GM23338 (cell line): ENCODE data around the gene E2F6. TPM values are rescaled to one million over a fixed set of nuclear protein-coding genes. Genes with fewer than 3 reads are reported as not detected.
A peak's percentile ranks its signal among the peaks of the same experiment; 100 is the strongest.

Source experiments
- ATAC-seq: fragments of 200-7000 bp; cut with Tn5 transposase; 3 replicates; pipeline ENCODE4 v1.9.1; 2020
- DNase-seq: peaks from one replicate; pipeline ENCODE4 v3.0.0-alpha.2; 2015; ENCODE audit warnings: low spot score
- H2AFZ ChIP-seq: fragments of 200-600 bp; sonication (generic); 2 replicates; pipeline ENCODE4 v1.8.0; 2016; ENCODE audit warnings: antibody characterized with exemption, mild to moderate bottlenecking, moderate library complexity
- H3F3A ChIP-seq: fragments of 200-600 bp; sonication (generic); replicated peaks from 2 replicates; pipeline ENCODE4 v1.8.0; 2017; ENCODE audit warnings: antibody characterized with exemption, mixed run types, low read depth
- H3K27ac ChIP-seq: fragments of 200-600 bp; sonication (generic); 2 replicates; pipeline ENCODE4 v1.6.1; 2016; ENCODE audit warnings: low read depth
- H3K27me3 ChIP-seq: fragments of 200-600 bp; sonication (generic); 2 replicates; pipeline ENCODE4 v1.8.0; 2016; ENCODE audit warnings: mild to moderate bottlenecking, mixed run types, moderate library complexity; ENCODE audit not compliant: insufficient read depth
- H3K36me3 ChIP-seq: fragments of 200-600 bp; sonication (generic); 2 replicates; pipeline ENCODE4 v1.8.0; 2016; ENCODE audit warnings: mild to moderate bottlenecking; ENCODE audit not compliant: insufficient read depth
- H3K4me1 ChIP-seq: fragments of 200-600 bp; sonication (generic); 2 replicates; pipeline ENCODE4 v1.8.0; 2016; ENCODE audit warnings: mild to moderate bottlenecking, moderate library complexity; ENCODE audit not compliant: insufficient read depth
- H3K4me2 ChIP-seq: fragments of 200-600 bp; sonication (generic); 2 replicates; pipeline ENCODE4 v1.7.1; 2017; ENCODE audit warnings: mixed run types
- H3K4me3 ChIP-seq: fragments of 200-600 bp; sonication (generic); 2 replicates; pipeline ENCODE4 v1.6.1; 2016; ENCODE audit warnings: mixed run types
- H3K79me2 ChIP-seq: fragments of 200-600 bp; sonication (generic); replicated peaks from 2 replicates; pipeline ENCODE4 v1.8.0; 2017; ENCODE audit warnings: mild to moderate bottlenecking; ENCODE audit not compliant: insufficient read depth
- H3K9me2 ChIP-seq: fragments of 200-600 bp; sonication (generic); 2 replicates; pipeline ENCODE4 v1.8.0; 2017; ENCODE audit not compliant: insufficient read depth
- H4K20me1 ChIP-seq: fragments of 200-600 bp; sonication (generic); replicated peaks from 2 replicates; pipeline ENCODE4 v1.8.0; 2017; ENCODE audit warnings: mild to moderate bottlenecking; ENCODE audit not compliant: insufficient read depth
- H3K27ac Mint-ChIP-seq: 2 replicates; pipeline ENCODE4 v1.8.0; 2020; ENCODE audit warnings: inconsistent platforms, mild to moderate bottlenecking, moderate library complexity, mixed read lengths
- H3K27me3 Mint-ChIP-seq: 3 replicates; pipeline ENCODE4 v1.8.0; 2022; ENCODE audit warnings: low read depth, mild to moderate bottlenecking, moderate library complexity, mixed read lengths, inconsistent platforms; ENCODE audit not compliant: insufficient read depth, poor library complexity
- H3K36me3 Mint-ChIP-seq: 3 replicates; pipeline ENCODE4 v1.8.0; 2021; ENCODE audit warnings: low read depth, mild to moderate bottlenecking, inconsistent platforms, moderate library complexity, mixed read lengths
- H3K4me1 Mint-ChIP-seq: 3 replicates; pipeline ENCODE4 v1.8.0; 2020; ENCODE audit warnings: mild to moderate bottlenecking, inconsistent platforms, mixed read lengths
- H3K4me3 Mint-ChIP-seq: 3 replicates; pipeline ENCODE4 v1.8.0; 2021; ENCODE audit warnings: moderate library complexity, mild to moderate bottlenecking, inconsistent platforms, mixed read lengths
- H3K9me3 Mint-ChIP-seq: 3 replicates; pipeline ENCODE4 v1.8.0; 2020; ENCODE audit warnings: moderate library complexity, mild to moderate bottlenecking, inconsistent platforms, mixed read lengths
- CREB1 ChIP-seq: fragments of 250-450 bp; sonication (Bioruptor Pico); IDR thresholded peaks from 2 replicates; pipeline ENCODE4 v1.5.0; 2020; ENCODE audit warnings: low read depth, mild to moderate bottlenecking, moderate library complexity
- ETS1 ChIP-seq: IDR thresholded peaks from 2 replicates; pipeline ENCODE4 v1.6.1; 2016; ENCODE audit warnings: antibody characterized with exemption
- EZH2phosphoT487 ChIP-seq: fragments of 200-600 bp; sonication (generic); IDR thresholded peaks from one replicate; pipeline ENCODE4 v1.8.1; 2018; ENCODE audit warnings: antibody characterized with exemption; ENCODE audit not compliant: unreplicated experiment
- NANOG ChIP-seq: IDR thresholded peaks from 2 replicates; pipeline ENCODE4 v1.6.1; 2016; ENCODE audit warnings: antibody characterized with exemption, borderline replicate concordance
- POLR2AphosphoS5 ChIP-seq: IDR thresholded peaks from 2 replicates; pipeline ENCODE4 v1.6.1; 2016; ENCODE audit warnings: antibody characterized with exemption, low read depth
- STAT1 ChIP-seq: IDR thresholded peaks from one replicate; pipeline ENCODE4 v1.6.1; 2016; ENCODE audit warnings: antibody characterized with exemption; ENCODE audit not compliant: unreplicated experiment
- ZNF462 ChIP-seq: fragments of 250-450 bp; sonication (Bioruptor Pico); IDR thresholded peaks from 2 replicates; pipeline ENCODE4 v1.5.0; 2020; ENCODE audit warnings: mild to moderate bottlenecking, moderate library complexity
- polyA plus RNA-seq: library from polyadenylated mRNA; unstranded; fragments of >200 nt; fragmentation: Nextera tagmentation; extraction: Ambion mirVana; gene quantifications from 2 replicates; pipeline ENCODE4 v1.2.1, GENCODE V29; 2016
- total RNA-seq: library from RNA; depleted of rRNA; stranded (reverse); fragments of >200 nt; shearing (Covaris generic); gene quantifications from 2 replicates; pipeline ENCODE4 v1.2.3, GENCODE V29; 2014

E2F6 gene
- total and polyA plus RNA-seq, 2 experiments from 2014 or later: 16.9 to 20.7 TPM

- no peak for TF ChIP-seq ZNF462
- TF ChIP-seq POLR2AphosphoS5: no peak
- no peak for TF ChIP-seq CREB1
- TF ChIP-seq STAT1: no peak
- TF ChIP-seq EZH2phosphoT487: no peak
- TF ChIP-seq ETS1: no peak
- no peak for TF ChIP-seq NANOG
Measured at GRCh38 chr2:11514081-11514730, 48.2 kb upstream of the E2F6 start (continued).

- no peak overlapping the region; the same call in 1 of the 2 replicates for H3K27ac Mint-ChIP-seq
- H3K27me3 ChIP-seq: no peaks in the 10 kb centered on the region
- peak overlapping the region; percentile 67 for H3K4me2 ChIP-seq
- peaks cover 36% of the 10 kb centered on the region for H3K4me1 ChIP-seq
- H3K27ac ChIP-seq: no peak overlapping the region
- peaks cover 51% of the 10 kb centered on the region for H3K4me1 Mint-ChIP-seq
- H2AFZ ChIP-seq: no peak overlapping the region
- DNase-seq (no peak), ATAC-seq (no peak)
- H3K36me3 Mint-ChIP-seq: no peaks in the 10 kb centered on the region
- H3F3A ChIP-seq: no peaks in the 10 kb centered on the region
- no peak overlapping the region; the same call in 2 of the 3 replicates for H3K4me3 Mint-ChIP-seq
- H3K36me3 ChIP-seq: no peaks in the 10 kb centered on the region
- H4K20me1 ChIP-seq: peaks cover 3% of the 10 kb centered on the region; the same call in 1 of the 2 replicates
- no peak overlapping the region for H3K4me3 ChIP-seq
- H3K27me3 Mint-ChIP-seq: peaks cover 3% of the 10 kb centered on the region
- peaks cover 16% of the 10 kb centered on the region; the same call in 1 of the 2 replicates for H3K9me2 ChIP-seq
- no peaks in the 10 kb centered on the region for H3K9me3 Mint-ChIP-seq
- H3K79me2 ChIP-seq: peaks cover 62% of the 10 kb centered on the region
- TF ChIP-seq POLR2AphosphoS5 (no peak), CREB1 (no peak), ZNF462 (no peak)
Measured at GRCh38 chr2:11513319-11513718, 47.4 kb upstream of the E2F6 start.
